Duodenal mucosa (tissue), 2 donors: Measurements from ENCODE around the gene THSD8.
A peak's percentile ranks its signal among the peaks of the same experiment; 100 is the strongest.

Experiments
- H3K27ac ChIP-seq: one replicate; pipeline ENCODE4 v1.7.0; 2013; ENCODE audit warnings: low read depth, low read length
- H3K27me3 ChIP-seq, 2 donors: one replicate each; pipeline ENCODE4 v1.7.0; 2013; ENCODE audit warnings: low read length in 2 of 2, control low read depth in 1 of 2; ENCODE audit not compliant: insufficient read depth in 2 of 2, control insufficient read depth in 1 of 2
- H3K36me3 ChIP-seq, 2 donors: one replicate each; pipeline ENCODE4 v1.7.0; 2013; ENCODE audit warnings: low read length in 2 of 2, control low read depth in 1 of 2; ENCODE audit not compliant: insufficient read depth in 2 of 2, control insufficient read depth in 1 of 2
- H3K4me1 ChIP-seq, 2 donors: one replicate each; pipeline ENCODE4 v1.7.0; 2013; ENCODE audit warnings: low read length in 2 of 2, control low read depth in 1 of 2; ENCODE audit not compliant: insufficient read depth in 2 of 2, control insufficient read depth in 1 of 2
- H3K4me3 ChIP-seq, 2 donors: one replicate each; pipeline ENCODE4 v1.7.0; 2013; ENCODE audit warnings: low read length in 2 of 2, low read depth in 1 of 2
- H3K9ac ChIP-seq, 2 donors: one replicate each; pipeline ENCODE4 v1.7.0; 2013; ENCODE audit warnings: low read length in 2 of 2, low read depth in 1 of 2
- H3K9me3 ChIP-seq, 2 donors: one replicate each; pipeline ENCODE4 v1.7.0; 2013; ENCODE audit warnings: low read length in 2 of 2, control low read depth in 1 of 2; ENCODE audit not compliant: control insufficient read depth in 1 of 2

The THSD8 gene

GRCh38 chr19:12786952-12787351, 14.9 kb upstream of the THSD8 start:
- Histone ChIP-seq H3K4me3 (no peak overlapping the region), H3K36me3 (no peaks in the 10 kb centered on the region), H3K27ac (peak overlapping the region; percentile 90), H3K9me3 (no peaks in the 10 kb centered on the region), H3K9ac (peak overlapping the region; percentile 34 to 42), H3K27me3 (no peaks in the 10 kb centered on the region), H3K4me1 (peaks cover 76 to 77% of the 10 kb centered on the region in 2 donors)

GRCh38 chr19:12787458-12787857, 14.4 kb upstream of the THSD8 start:
- no peaks in the 10 kb centered on the region for H3K27me3 ChIP-seq
- no peak overlapping the region for H3K4me3 ChIP-seq
- no peaks in the 10 kb centered on the region for H3K36me3 ChIP-seq
- H3K9me3 ChIP-seq: no peaks in the 10 kb centered on the region
- peaks cover 72% of the 10 kb centered on the region in 2 donors for H3K4me1 ChIP-seq
- H3K27ac ChIP-seq: no peak overlapping the region
- H3K9ac ChIP-seq: no peak overlapping the region

- no peaks in the 10 kb centered on the region for H3K36me3 ChIP-seq
- peaks cover 67% of the 10 kb centered on the region in 2 donors for H3K4me1 ChIP-seq
- H3K9ac ChIP-seq: peak overlapping the region; percentile 86 to 99
- no peaks in the 10 kb centered on the region for H3K9me3 ChIP-seq
- H3K27me3 ChIP-seq: no peaks in the 10 kb centered on the region
- H3K27ac ChIP-seq: peak overlapping the region; percentile 100
- peak overlapping the region; percentile 33 to 75 for H3K4me3 ChIP-seq
Observed at GRCh38 chr19:12788042-12788681, 13.7 kb upstream of the THSD8 start.

- Histone ChIP-seq H3K9ac (peak overlapping the region; percentile 86 to 99), H3K27ac (peak overlapping the region; percentile 100), H3K9me3 (no peaks in the 10 kb centered on the region), H3K4me1 (peaks cover 61 to 62% of the 10 kb centered on the region in 2 donors), H3K27me3 (no peaks in the 10 kb centered on the region), H3K36me3 (no peaks in the 10 kb centered on the region), H3K4me3 (peak overlapping the region; percentile 70 to 75)
Observed at GRCh38 chr19:12788682-12789097, 13.2 kb upstream of the THSD8 start.

GRCh38 chr19:12789098-12789903, 12.6 kb upstream of the THSD8 start:
- H3K27me3 ChIP-seq: no peaks in the 10 kb centered on the region
- peak overlapping the region; percentile 100 for H3K27ac ChIP-seq
- H3K9me3 ChIP-seq: no peaks in the 10 kb centered on the region
- peak overlapping the region; percentile 86 to 99 for H3K9ac ChIP-seq
- H3K4me3 ChIP-seq: peak overlapping the region; percentile 75 to 91
- H3K4me1 ChIP-seq: peaks cover 59 to 61% of the 10 kb centered on the region in 2 donors
- H3K36me3 ChIP-seq: no peaks in the 10 kb centered on the region

GRCh38 chr19:12789904-12790619, 11.8 kb upstream of the THSD8 start:
- Histone ChIP-seq H3K9ac (peak overlapping the region; percentile 99 to 100), H3K36me3 (no peaks in the 10 kb centered on the region), H3K27ac (peak overlapping the region; percentile 100), H3K27me3 (no peaks in the 10 kb centered on the region), H3K4me1 (peaks cover 54 to 59% of the 10 kb centered on the region in 2 donors), H3K9me3 (no peaks in the 10 kb centered on the region), H3K4me3 (peak overlapping the region; percentile 72 to 91)

GRCh38 chr19:12790628-12791344, 11.1 kb upstream of the THSD8 start:
- Histone ChIP-seq H3K4me1 (peaks cover 49 to 53% of the 10 kb centered on the region in 2 donors), H3K27me3 (no peaks in the 10 kb centered on the region), H3K9me3 (no peaks in the 10 kb centered on the region), H3K27ac (peak overlapping the region; percentile 100), H3K36me3 (no peaks in the 10 kb centered on the region), H3K4me3 (peak overlapping the region; percentile 72 to 91), H3K9ac (peak overlapping the region; percentile 99 to 100)

- Histone ChIP-seq H3K4me1 (peaks cover 49 to 53% of the 10 kb centered on the region in 2 donors), H3K27me3 (no peaks in the 10 kb centered on the region), H3K9me3 (no peaks in the 10 kb centered on the region), H3K4me3 (peak within 1 kb of the TSS; percentile 91 to 95), H3K36me3 (no peaks in the 10 kb centered on the region), H3K9ac (peak within 1 kb of the TSS; percentile 99 to 100), H3K27ac (peak within 1 kb of the TSS; percentile 100)
Observed at GRCh38 chr19:12791345-12792050, 10.4 kb upstream of the THSD8 start, which contains the start of gene JUNB. TSS of gene JUNB (plus strand) at chr19:12791486. CDS start at chr19:12791772, 286 bp downstream.
